DND-41 (cell line): Measurements from ENCODE around the gene ZDBF2.

Experiments
- ATAC-seq: fragments of 200-7000 bp; cut with Tn5 transposase; 3 replicates; pipeline ENCODE4 v1.9.1; 2021; ENCODE audit warnings: low read depth; ENCODE audit not compliant: insufficient read depth
- DNase-seq: peaks from one replicate; pipeline ENCODE4 v3.0.0-alpha.2; 2020
- H2AFZ ChIP-seq: 2 replicates; pipeline ENCODE4 v1.6.0; 2012; ENCODE audit warnings: low read depth, low read length
- H3K27ac ChIP-seq: 2 replicates; pipeline ENCODE4 v1.5.1; 2012; ENCODE audit warnings: low read length, inconsistent platforms
- H3K27me3 ChIP-seq: fragments of 200-600 bp; sonication (generic); 2 replicates; pipeline ENCODE4 v1.6.0; 2012; ENCODE audit warnings: low read length, mild to moderate bottlenecking, inconsistent platforms; ENCODE audit not compliant: insufficient read depth, poor library complexity
- H3K36me3 ChIP-seq: 2 replicates; pipeline ENCODE4 v1.5.1; 2012; ENCODE audit warnings: low read length, inconsistent platforms; ENCODE audit not compliant: insufficient read depth
- H3K4me1 ChIP-seq: 2 replicates; pipeline ENCODE4 v1.5.1; 2012; ENCODE audit warnings: mild to moderate bottlenecking, low read length; ENCODE audit not compliant: insufficient read depth
- H3K4me2 ChIP-seq: 2 replicates; pipeline ENCODE4 v1.6.0; 2012; ENCODE audit warnings: mild to moderate bottlenecking, moderate library complexity, low read length, inconsistent platforms; ENCODE audit not compliant: insufficient read depth
- H3K4me3 ChIP-seq, 2 experiments: fragments of 200-600 bp in 1 of 2; shearing (Covaris generic) in 1 of 2; 2 replicates each; pipeline ENCODE4 v1.5.1; 2012 to 2016; ENCODE audit warnings: inconsistent platforms in 2 of 2, low read length in 2 of 2, mild to moderate bottlenecking in 2 of 2, low read depth in 1 of 2, moderate library complexity in 1 of 2
- H3K79me2 ChIP-seq: 2 replicates; pipeline ENCODE4 v1.6.0; 2012; ENCODE audit warnings: low read length, inconsistent platforms; ENCODE audit not compliant: insufficient read depth
- H3K9ac ChIP-seq: 2 replicates; pipeline ENCODE4 v1.6.0; 2012; ENCODE audit warnings: low read depth, mild to moderate bottlenecking, inconsistent platforms, low read length, moderate library complexity
- H3K9me3 ChIP-seq: 2 replicates; pipeline ENCODE4 v1.5.1; 2012; ENCODE audit warnings: low read length, moderate library complexity, mild to moderate bottlenecking, inconsistent platforms; ENCODE audit not compliant: insufficient read depth, severe bottlenecking
- H4K20me1 ChIP-seq: 2 replicates; pipeline ENCODE4 v1.6.0; 2012; ENCODE audit warnings: low read length; ENCODE audit not compliant: insufficient read depth
- EZH2 ChIP-seq: IDR thresholded peaks from 3 replicates; pipeline ENCODE4 v1.6.1; 2012; ENCODE audit warnings: borderline replicate concordance, low read depth, mild to moderate bottlenecking, moderate library complexity, low read length, inconsistent platforms; ENCODE audit not compliant: severe bottlenecking
- TF ChIP-seq, protein P1 (sequence below): IDR thresholded peaks from 2 replicates; pipeline ENCODE4 v1.5.1; 2012; ENCODE audit warnings: borderline replicate concordance, low read length, moderate library complexity, mild to moderate bottlenecking; ENCODE audit not compliant: poor library complexity, severe bottlenecking; ENCODE audit errors: extremely low read depth

The ZDBF2 gene

DNA sequence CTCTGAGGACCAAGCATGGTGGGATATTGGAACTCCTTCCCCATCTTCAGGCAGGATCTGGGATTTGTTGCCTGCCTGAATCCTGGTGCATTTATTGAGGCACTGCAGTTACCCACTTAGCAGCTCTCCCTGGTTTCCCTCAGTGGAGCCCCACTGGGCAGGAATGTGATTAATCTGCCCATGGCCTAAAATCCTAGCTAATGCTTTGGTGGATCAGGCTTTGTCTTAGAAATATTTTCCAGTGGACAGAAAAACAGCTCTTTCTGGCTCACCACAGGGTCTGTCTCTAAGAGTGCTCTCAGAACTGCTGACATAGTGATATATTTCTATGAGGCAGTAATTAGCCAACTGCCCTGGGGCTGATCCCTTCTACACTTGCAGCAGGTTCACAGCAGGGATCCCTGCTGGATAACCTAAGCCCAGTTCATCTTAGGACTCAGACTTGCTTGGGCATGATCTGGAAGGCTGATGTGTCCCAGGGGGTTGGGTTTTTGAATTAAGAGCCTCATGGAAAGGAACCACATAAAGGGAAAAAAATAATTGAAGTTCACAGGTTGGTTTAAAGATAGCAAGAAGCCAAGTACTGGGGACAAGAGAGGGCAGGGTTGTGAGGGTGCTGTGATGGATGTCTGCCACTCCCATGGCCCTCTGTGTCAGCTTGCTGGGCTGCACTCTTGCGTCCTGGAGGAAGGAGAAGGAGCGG lies 44.3 kb upstream of the ZDBF2 start:
- H3K27ac ChIP-seq = no peak overlapping the region
- no peak overlapping the region for H3K4me2 ChIP-seq
- no peak overlapping the region for H3K9ac ChIP-seq
- DNase-seq (no peak), ATAC-seq (no peak)
- H3K79me2 ChIP-seq = no peaks in the 10 kb centered on the region
- H3K4me1 ChIP-seq = no peaks in the 10 kb centered on the region
- no peak overlapping the region for H2AFZ ChIP-seq
- no peak overlapping the region for H3K4me3 ChIP-seq
- no peaks in the 10 kb centered on the region for H3K36me3 ChIP-seq
- H4K20me1 ChIP-seq = no peaks in the 10 kb centered on the region
- no peak for TF ChIP-seq EZH2
- TF ChIP-seq, protein P1, sequence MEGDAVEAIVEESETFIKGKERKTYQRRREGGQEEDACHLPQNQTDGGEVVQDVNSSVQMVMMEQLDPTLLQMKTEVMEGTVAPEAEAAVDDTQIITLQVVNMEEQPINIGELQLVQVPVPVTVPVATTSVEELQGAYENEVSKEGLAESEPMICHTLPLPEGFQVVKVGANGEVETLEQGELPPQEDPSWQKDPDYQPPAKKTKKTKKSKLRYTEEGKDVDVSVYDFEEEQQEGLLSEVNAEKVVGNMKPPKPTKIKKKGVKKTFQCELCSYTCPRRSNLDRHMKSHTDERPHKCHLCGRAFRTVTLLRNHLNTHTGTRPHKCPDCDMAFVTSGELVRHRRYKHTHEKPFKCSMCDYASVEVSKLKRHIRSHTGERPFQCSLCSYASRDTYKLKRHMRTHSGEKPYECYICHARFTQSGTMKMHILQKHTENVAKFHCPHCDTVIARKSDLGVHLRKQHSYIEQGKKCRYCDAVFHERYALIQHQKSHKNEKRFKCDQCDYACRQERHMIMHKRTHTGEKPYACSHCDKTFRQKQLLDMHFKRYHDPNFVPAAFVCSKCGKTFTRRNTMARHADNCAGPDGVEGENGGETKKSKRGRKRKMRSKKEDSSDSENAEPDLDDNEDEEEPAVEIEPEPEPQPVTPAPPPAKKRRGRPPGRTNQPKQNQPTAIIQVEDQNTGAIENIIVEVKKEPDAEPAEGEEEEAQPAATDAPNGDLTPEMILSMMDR = no peak
- no peaks in the 10 kb centered on the region for H3K27me3 ChIP-seq
- H3K9me3 ChIP-seq = no peaks in the 10 kb centered on the region

DNA sequence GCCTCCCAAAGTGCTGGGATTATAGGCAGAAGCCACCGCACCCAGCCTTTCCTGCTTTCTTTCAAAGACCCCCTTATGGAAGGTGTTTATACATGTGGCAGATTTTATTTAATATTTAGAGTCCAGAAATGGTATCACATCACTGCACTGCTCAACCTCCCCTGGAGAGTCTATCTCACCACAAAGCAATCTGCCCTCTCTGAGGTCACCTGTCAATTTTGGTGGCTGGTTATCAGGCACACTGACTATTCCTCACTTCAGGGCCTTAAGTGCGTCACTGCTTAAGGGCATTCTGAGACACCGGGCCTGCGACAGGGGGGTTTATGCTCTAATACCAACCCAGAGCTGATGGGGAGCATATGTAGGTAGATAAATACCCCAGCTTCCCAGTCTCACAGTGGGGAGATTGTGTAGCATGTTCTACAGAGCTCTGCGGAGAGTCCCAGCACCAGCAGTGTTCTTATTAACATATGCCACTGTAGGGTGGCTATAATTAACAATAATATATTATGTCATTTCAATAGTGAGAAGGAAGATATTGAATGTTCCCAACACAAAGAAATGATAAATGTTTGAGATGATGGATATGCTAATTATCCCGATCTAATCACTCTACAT lies 42.7 kb upstream of the ZDBF2 start:
- no peak overlapping the region for H2AFZ ChIP-seq
- DNase-seq = no peak
- H3K9ac ChIP-seq = no peak overlapping the region

DNA sequence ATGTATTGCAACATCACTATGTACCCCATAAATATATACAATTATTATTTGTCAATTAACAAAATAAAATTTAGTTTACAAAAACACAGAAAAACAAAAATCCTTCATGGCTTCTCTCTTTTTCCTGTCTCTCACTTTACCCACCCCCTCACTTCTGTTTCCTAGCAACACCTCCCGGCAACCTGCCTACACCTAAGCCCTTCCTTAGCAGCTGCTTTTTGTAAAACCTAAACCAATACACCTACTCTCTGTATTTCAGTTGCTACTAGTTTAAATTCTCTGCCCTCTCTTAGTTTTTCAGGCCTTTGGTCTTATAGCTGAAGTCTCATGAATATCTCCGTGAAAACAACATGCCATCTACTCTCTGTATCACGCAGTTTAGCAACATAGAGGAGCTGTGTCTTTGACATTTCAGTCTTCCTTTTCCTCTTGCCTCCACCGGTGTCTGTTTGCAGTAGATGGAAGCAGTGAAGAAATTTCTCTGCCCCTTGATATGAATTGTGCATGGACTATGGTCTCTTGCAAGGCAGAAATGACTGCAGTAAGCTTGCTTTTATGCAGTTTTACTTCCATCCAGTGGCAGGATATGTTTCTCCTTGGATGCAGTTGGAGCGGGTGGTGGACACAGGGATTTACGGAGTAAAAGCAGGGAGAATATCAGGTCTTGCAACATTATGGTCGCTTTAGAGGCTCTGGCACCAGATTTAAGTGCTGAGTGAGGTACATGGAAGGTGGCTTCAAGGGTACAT lies 42.0 kb upstream of the ZDBF2 start:
- H3K27ac ChIP-seq = no peak overlapping the region
- H3K9me3 ChIP-seq = no peaks in the 10 kb centered on the region
- TF ChIP-seq EZH2 = no peak
- TF ChIP-seq, protein P1 = no peak

More for the DNA sequence above, 42.7 kb upstream of the ZDBF2 start:
- Histone ChIP-seq H3K4me2 (no peak overlapping the region), H3K4me1 (no peaks in the 10 kb centered on the region), H3K27ac (no peak overlapping the region), H3K36me3 (no peaks in the 10 kb centered on the region), H3K9me3 (no peaks in the 10 kb centered on the region), H3K4me3 (no peak overlapping the region), H3K27me3 (no peaks in the 10 kb centered on the region), H4K20me1 (no peaks in the 10 kb centered on the region), H3K79me2 (no peaks in the 10 kb centered on the region)
- TF ChIP-seq, protein P1 = no peak
- TF ChIP-seq EZH2 = no peak
- ATAC-seq = no peak

More for the DNA sequence above, 42.0 kb upstream of the ZDBF2 start:
- Histone ChIP-seq H3K4me1 (no peaks in the 10 kb centered on the region), H3K79me2 (no peaks in the 10 kb centered on the region), H3K4me3 (no peak overlapping the region), H3K4me2 (no peak overlapping the region), H3K27me3 (no peaks in the 10 kb centered on the region), H4K20me1 (no peaks in the 10 kb centered on the region), H3K9ac (no peak overlapping the region), H3K36me3 (no peaks in the 10 kb centered on the region), H2AFZ (no peak overlapping the region)
- DNase-seq = no peak
- no peak for ATAC-seq
